Caki2 (cell line): ENCODE data around the gene THTPA. TPM values are rescaled to one million over a fixed set of nuclear protein-coding genes. Genes with fewer than 3 reads are reported as not detected.
"Not testable (repeated sequence)": the region's sequence is repeated elsewhere in the genome, so short reads cannot be mapped to it uniquely, and the experiment has no call there.

Source experiments
- DNase-seq: peaks from one replicate; pipeline ENCODE4 v3.0.0-alpha.2; 2015; ENCODE audit warnings: low read depth
- in situ Hi-C: cut with HindIII; loops from 2 replicates; pipeline ENCODE4 v1.10.0; 2016; ENCODE audit warnings: low sequenced_read_pairs, low pct_unique_long_range_greater_than_20kb, mixed read lengths
- total RNA-seq: library from RNA; depleted of rRNA; stranded (reverse); fragments of >200 nt; shearing (Covaris generic); gene quantifications from 2 replicates; pipeline ENCODE4 v1.2.3, GENCODE V29; 2014; ENCODE audit warnings: low replicate concordance; rRNA removed

Gene THTPA
- total RNA-seq, 1 experiment from 2014 or later, result 14.7 TPM

DNA sequence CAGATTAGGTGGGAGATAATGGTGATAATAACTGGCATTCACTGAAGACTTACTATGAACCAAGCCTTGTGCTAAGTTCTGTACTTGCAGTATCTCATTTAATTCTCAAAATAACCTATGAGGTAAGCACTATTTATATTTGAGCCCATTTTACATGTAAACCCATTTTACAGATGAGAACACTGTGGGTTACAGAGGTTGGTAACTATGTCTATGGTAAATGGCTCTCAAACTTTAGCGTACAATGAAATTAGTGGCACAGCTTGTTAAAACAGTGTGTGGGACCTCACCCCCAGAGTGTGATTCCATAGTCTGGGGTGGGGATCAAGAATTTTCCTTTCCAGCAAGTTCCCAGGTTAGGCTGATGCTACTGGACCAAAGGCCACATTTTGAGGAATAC, 44.7 kb downstream of the THTPA start:
- DNase-seq, result no peak
- in situ Hi-C loops, result no loop called here

DNA sequence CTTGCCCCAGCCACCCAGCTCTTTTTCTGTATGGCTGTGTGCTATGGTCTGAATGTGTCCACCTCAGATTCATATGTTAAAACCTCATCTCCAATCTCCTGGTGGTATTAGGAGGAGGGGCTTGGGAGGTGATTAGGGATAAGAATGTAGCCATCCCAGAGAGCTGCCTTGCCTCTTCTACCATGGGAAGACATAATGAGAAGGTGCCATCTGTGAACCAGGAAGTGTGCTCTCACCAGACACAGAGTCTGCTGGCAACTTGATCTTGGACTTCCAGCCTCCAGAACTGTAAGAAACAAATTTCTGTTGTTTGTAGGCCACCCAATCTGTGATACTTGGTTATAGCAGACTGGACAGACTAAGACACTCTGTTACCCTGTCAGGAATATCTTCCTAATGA, 45.4 kb downstream of the THTPA start:
- no peak for DNase-seq
- in situ Hi-C loops, result no loop called here

DNA sequence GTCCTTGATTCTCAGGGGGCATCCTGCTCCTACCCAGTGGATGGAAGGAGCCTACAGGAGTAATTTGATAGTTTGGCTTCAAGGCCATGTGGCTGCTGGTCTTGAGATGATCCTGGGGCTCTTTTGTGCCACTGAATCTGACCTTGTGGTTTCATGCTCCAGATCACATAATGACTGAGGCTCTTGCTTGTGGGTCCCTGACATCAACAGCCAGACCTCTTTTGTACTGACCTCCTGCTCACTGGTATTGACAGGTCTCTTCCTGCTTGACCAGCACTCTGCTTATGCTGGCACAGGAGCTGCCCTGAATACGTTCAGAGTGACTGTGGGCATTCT, 45.7 kb downstream of the THTPA start:
- in situ Hi-C loops, result no loop called here
- no peak for DNase-seq

DNA sequence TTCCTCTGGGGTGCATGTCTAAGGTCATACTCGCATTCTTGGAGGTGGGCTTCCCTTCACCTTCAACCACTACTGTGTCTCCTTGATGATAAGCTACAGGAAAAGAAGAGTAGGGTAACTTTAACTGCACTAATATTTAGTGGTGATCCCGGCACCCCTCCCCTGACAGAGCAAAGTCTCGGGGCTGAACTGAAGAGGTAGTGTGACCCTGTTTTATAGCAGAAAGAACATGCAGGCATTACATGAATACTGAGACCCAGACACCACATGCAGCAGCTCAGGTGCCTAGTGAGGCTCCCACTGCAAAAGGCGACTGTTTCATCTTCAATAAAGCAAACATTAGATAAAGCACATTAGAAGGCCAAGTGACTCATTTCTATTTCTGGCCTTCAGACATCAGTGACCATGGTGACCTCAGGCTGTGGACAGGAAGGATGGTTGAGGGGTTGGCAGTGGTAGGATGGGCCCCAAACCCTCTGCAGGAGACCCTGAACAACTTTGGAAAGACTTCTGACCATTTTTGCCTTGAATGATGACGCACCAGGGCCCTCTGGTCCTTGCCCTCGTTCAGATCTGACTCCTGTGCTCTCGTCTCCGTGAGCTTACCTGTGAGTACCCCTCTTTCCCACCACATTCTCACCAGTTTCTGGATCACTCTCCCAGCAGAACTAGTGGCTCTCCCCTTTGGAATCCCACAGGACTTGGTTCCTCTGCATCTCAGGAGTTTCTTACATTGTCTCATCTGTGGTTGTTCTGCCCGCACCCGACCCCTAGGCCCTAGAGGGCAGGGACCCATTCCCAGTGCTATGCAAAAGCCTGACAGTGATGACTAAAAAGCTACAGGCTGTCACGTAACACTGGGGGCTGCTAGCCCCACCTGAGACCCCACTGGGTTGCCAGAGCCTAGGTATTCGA, 46.4 kb downstream of the THTPA start:
- DNase-seq, result no peak
- in situ Hi-C loops, result no loop called here

DNA sequence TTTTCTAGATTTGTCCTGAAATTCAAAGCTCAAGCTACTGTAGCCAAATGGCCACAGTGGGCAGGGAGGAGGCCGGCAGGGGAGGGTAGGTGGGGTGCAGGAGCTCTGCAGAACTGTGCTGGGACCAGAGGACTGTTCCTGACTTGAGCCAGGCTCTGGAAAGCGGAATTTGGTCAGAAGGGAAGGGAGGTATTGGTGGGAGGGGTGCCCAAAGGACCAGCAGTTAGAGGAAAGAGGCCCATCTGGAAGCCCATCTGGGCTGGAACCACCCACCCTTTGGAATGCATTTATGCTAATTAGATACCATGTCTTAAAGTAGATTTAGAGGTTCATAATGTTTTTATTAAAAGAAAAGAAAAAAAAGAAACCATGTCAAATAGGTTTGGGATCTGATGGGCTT, 47.0 kb downstream of the THTPA start:
- DNase-seq, result no peak
- in situ Hi-C loops, result no loop called here

DNA sequence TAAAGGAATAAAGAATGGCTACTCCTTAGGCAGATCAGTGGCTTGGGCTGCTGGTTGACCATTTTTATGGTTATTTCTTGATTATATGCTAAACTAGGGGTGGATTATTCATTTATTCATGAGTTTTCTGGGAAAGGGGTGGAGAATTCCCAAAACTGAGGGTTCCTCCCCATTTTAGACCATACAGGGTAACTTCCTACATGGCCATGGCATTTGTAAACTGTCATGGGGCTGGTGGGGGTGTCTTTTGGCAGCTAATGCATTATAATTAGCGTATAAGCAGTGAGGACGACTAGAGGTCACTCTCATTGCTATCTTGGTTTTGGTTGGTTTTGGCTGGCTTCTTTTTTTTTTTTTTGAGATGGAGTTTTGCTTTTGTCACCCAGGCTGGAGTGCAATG, 48.1 kb downstream of the THTPA start:
- no peak for DNase-seq
- in situ Hi-C loops, result no loop called here

DNA sequence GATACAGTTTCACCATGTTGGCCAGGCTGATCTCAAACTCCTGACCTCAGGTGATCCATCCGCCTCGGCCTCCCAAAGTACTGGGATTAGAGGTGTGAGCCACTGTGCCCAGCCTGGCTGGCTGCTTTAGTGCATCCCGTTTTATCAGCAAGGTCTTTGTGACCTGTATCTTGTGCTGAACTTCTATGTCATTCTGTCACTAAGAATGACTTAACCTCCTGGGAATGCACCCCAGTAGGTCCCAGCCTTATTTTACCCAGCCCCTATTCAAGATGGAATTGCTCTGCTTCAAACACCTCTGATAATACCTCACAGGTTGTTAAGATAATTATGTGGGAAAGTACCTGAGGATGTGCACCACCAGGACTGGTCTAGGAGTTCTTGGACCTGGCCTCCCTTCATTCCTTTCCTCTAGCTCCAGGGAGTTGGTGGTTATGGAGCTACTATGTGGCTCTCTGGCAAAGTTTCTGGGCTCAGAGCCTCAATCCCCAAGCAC, 48.7 kb downstream of the THTPA start:
- in situ Hi-C loops, result no loop called here
- no peak for DNase-seq

DNA sequence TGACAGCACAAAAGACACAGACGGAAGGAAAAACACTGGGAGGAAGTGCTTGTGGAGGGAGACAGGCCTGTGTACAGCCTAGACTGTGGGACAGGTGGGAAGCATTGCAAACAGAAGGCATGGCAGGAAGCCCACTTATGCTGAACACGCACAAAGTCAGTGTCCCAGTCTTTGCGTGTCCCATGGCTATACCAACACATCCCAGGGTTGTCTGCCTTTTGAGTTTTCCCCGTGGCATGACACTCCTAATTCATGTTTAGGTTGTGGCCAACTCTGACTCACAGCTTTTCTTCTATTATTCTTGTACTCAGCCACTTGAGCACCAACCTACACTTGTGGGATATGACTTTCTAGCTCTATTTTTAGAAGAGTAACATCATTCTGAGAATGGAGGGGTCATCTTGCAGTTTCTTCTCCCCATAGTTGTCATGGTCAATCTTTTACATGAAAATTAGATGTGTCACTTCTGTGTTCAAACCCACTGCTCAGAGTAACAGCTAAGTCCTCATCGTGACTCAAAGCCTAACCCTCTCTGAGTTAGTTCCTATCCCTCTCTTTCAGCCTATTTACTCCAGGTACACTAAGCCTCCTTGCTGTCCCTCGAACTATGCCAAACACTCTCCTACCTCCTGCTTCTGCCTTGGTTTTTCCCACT, 50.0 kb downstream of the THTPA start:
- no peak for DNase-seq
- in situ Hi-C loops, result no loop called here

DNA sequence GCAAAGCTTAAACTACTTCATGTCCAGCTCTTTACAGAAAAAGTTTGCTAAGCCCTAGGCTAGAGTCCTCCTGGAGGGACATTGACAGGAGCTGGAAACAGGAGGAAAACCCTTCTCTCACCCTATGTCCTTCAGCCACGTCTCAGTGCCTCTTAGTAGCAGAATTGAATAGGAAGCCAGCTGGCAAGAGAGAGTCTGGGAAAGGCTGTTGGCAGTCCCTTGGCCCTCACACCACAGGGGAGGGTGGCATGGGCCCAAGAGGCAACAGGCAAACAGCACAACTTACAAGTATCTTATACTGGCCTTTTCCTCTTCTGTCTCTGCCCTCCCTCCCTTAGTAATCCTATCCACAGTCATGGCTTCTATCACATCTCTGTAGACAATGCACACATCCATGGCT, 52.4 kb downstream of the THTPA start:
- DNase-seq, result no peak
- in situ Hi-C loops, result no loop called here

DNA sequence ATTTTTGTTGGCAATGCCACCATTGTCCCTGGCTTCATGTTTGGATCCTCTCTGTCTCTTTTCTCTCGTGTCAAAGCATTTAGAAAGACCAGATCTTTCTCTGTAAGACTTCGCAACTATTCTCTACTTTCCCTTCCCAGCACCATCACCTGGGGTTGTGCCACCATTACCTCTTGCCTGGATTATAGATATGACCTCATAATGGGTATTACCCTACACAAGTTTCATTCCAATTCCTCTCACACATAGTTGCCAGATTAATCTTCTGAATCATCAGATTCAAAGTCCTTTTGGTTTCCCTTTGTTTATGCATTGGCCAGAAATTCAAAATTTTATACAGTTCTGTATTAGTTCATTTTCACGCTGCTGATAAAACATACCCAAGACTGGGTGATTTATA, 52.9 kb downstream of the THTPA start:
- in situ Hi-C loops, result no loop called here
- DNase-seq, result no peak

DNA sequence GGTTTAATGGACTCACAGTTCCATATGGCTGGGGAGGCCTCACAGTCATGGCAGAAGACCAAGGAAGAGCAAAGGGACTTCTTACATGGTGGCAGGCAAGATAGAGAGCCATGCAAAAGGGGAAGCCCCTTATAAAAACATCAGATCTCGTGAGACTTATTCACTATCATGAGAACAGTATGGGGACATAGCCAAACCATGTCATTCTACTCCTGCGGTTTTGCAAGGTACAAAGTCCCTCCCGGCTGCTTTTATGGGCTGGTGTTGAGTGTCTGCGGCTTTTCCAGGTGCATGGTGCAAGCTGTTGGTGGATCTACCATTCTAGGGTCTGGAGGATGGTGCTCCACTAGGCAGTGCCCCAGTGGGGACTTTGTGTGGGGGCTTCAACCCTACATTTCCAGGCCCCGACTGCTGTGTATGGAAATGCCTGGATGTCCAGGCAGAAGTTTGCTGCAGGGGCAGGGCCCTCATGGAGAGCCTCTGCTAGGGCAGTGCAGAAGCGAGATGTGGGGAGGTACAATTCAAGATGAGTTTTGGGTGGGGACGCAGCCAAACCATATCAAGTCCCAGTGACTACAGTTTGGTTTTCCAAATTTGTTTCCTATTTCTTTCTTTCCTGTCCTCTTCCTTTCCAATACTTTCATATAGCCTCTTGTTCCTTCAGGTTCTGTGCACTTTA, 53.5 kb downstream of the THTPA start:
- not testable (repeated sequence) for DNase-seq

More for the DNA sequence above, 53.5 kb downstream of the THTPA start:
- in situ Hi-C loops, result not testable (repeated sequence)

Other genes with a start within 250 kb of the THTPA start
- 4.0 and 8.6 TPM in 2 replicates for gene BCL2L2, start 249.4 kb upstream of the THTPA start, total RNA-seq
- 41.9 and 73.8 TPM in 2 replicates for gene PABPN1, start 234.8 kb upstream of the THTPA start, total RNA-seq
- gene SLC22A17, start 203.4 kb upstream of the THTPA start, total RNA-seq, result 8.4 and 10.6 TPM in 2 replicates
- not detected in 2 replicates for gene EFS, start 191.1 kb upstream of the THTPA start, total RNA-seq
- gene IL25, start 183.5 kb upstream of the THTPA start, total RNA-seq, result not detected in 2 replicates
- not detected in 2 replicates for gene CMTM5, start 179.2 kb upstream of the THTPA start, total RNA-seq
- gene MYH6, start 148.0 kb upstream of the THTPA start, total RNA-seq, result not detected in 2 replicates
- gene MYH7, start 120.6 kb upstream of the THTPA start, total RNA-seq, result not detected in 2 replicates
- gene NGDN, start 86.6 kb upstream of the THTPA start, total RNA-seq, result 33.9 and 69.9 TPM in 2 replicates
- not detected in 2 replicates for gene ZFHX2, start 4.5 kb upstream of the THTPA start, total RNA-seq
- gene AP1G2, start 11.5 kb downstream of the THTPA start, total RNA-seq, result 16.1 and 38.9 TPM in 2 replicates
- gene JPH4, start 22.5 kb downstream of the THTPA start, total RNA-seq, result not detected in 2 replicates
- 0.30 TPM in 1 of 2 replicates, not detected in the other for gene DHRS2, start 80.1 kb downstream of the THTPA start, total RNA-seq